Natural killer cell (primary cell): ENCODE results near the gene CREB5. TPM values are rescaled to one million over a fixed set of nuclear protein-coding genes. Genes with fewer than 3 reads are reported as not detected.

Source experiments
- ATAC-seq, 3 donors: fragments of 150-1000 bp in 2 of 3; fragments of 200-7000 bp in 1 of 3; cut with Tn5 transposase; 1 replicate in 1 of 3; 2 replicates in 2 of 3; pipeline ENCODE4 v1.10.0; 2021; ENCODE audit warnings: mild to moderate bottlenecking in 2 of 3, moderate library complexity in 2 of 3
- DNase-seq, 2 donors: peaks; one replicate each; pipeline versions ENCODE4 v3.0.0 to v3.0.0-alpha.2; 2013 to 2021; ENCODE audit warnings: mixed read lengths in 1 of 2
- H3K27ac ChIP-seq: one replicate; pipeline ENCODE4 v1.5.1; 2013; ENCODE audit warnings: mild to moderate bottlenecking, low read length
- H3K27me3 ChIP-seq: one replicate; pipeline ENCODE4 v1.6.1; 2013; ENCODE audit warnings: low read length; ENCODE audit not compliant: control insufficient read depth, insufficient read depth
- H3K36me3 ChIP-seq: one replicate; pipeline ENCODE4 v1.6.1; 2013; ENCODE audit warnings: low read length; ENCODE audit not compliant: control insufficient read depth, insufficient read depth
- H3K4me1 ChIP-seq: one replicate; pipeline ENCODE4 v1.6.1; 2013; ENCODE audit warnings: low read length; ENCODE audit not compliant: control insufficient read depth, insufficient read depth
- H3K4me3 ChIP-seq: one replicate; pipeline ENCODE4 v1.5.1; 2013; ENCODE audit warnings: low read length
- H3K9me3 ChIP-seq: one replicate; pipeline ENCODE4 v1.6.1; 2013; ENCODE audit warnings: low read length; ENCODE audit not compliant: control insufficient read depth, insufficient read depth
- H3K27ac Mint-ChIP-seq, 2 donors: one replicate each; pipeline ENCODE4 v1.8.0; 2022; ENCODE audit warnings: mild to moderate bottlenecking in 2 of 2, mixed read lengths in 2 of 2, moderate library complexity in 1 of 2
- H3K27me3 Mint-ChIP-seq, 2 donors: one replicate each; pipeline ENCODE4 v1.8.0; 2022; ENCODE audit warnings: low read depth in 2 of 2, mixed read lengths in 2 of 2
- H3K36me3 Mint-ChIP-seq: one replicate; pipeline ENCODE4 v1.8.0; 2022; ENCODE audit warnings: mixed read lengths
- H3K4me1 Mint-ChIP-seq, 2 donors: one replicate each; pipeline ENCODE4 v1.8.0; 2022; ENCODE audit warnings: mixed read lengths in 2 of 2
- H3K4me3 Mint-ChIP-seq: one replicate; pipeline ENCODE4 v1.8.0; 2022; ENCODE audit warnings: mild to moderate bottlenecking, moderate library complexity, mixed read lengths
- H3K9me3 Mint-ChIP-seq, 2 donors: one replicate each; pipeline ENCODE4 v1.8.0; 2022; ENCODE audit warnings: mixed read lengths in 2 of 2
- WGBS: methylation state at CpG from one replicate; pipeline ENCODE4 v1.1.7; 2013; ENCODE audit warnings: missing lambda C conversion rate; ENCODE audit not compliant: insufficient coverage; 5-methylcytosine and 5-hydroxymethylcytosine counted together
- intact Hi-C: fragments of 100-400 bp; cut with micrococcal nuclease; formaldehyde crosslinking; loops from one replicate; pipeline ENCODE4 v1.14.2; 2022
- total RNA-seq, 4 donors: library from RNA; stranded (reverse); fragments of 120-200 nt in 1 of 4; gene quantifications; one replicate each; pipeline versions ENCODE4 v1.2.3 to v1.2.4, GENCODE V29; 2013 to 2022
- TF ChIP-seq, protein P1 (sequence below): fragments of 200-600 bp; IDR thresholded peaks from one replicate; pipeline ENCODE4 v1.8.0; 2022; ENCODE audit warnings: antibody characterized with exemption

CREB5 gene
- total RNA-seq, 3 donors from 2014 or later (not counting 1 experiment from before 2014, with no cell fraction given): 0.52 to 7.0 (median 0.89) TPM

GRCh38 chr7:28627263-28627653, 214.9 kb downstream of the CREB5 start:
- no peaks in the 10 kb centered on the region for H3K9me3 ChIP-seq
- peaks cover 3% of the 10 kb centered on the region for H3K27me3 ChIP-seq
- no peak overlapping the region for H3K4me3 ChIP-seq
- no peaks in the 10 kb centered on the region for H3K9me3 Mint-ChIP-seq
- TF ChIP-seq, protein P1, sequence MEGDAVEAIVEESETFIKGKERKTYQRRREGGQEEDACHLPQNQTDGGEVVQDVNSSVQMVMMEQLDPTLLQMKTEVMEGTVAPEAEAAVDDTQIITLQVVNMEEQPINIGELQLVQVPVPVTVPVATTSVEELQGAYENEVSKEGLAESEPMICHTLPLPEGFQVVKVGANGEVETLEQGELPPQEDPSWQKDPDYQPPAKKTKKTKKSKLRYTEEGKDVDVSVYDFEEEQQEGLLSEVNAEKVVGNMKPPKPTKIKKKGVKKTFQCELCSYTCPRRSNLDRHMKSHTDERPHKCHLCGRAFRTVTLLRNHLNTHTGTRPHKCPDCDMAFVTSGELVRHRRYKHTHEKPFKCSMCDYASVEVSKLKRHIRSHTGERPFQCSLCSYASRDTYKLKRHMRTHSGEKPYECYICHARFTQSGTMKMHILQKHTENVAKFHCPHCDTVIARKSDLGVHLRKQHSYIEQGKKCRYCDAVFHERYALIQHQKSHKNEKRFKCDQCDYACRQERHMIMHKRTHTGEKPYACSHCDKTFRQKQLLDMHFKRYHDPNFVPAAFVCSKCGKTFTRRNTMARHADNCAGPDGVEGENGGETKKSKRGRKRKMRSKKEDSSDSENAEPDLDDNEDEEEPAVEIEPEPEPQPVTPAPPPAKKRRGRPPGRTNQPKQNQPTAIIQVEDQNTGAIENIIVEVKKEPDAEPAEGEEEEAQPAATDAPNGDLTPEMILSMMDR: no peak
- no peaks in the 10 kb centered on the region for H3K4me1 Mint-ChIP-seq
- no peaks in the 10 kb centered on the region for H3K36me3 ChIP-seq
- intact Hi-C loops: loop anchor here (5.0 kb wide), 1 partner anchor 330 kb away; no protein-coding TSS in a partner anchor
- 75% methylated on average over 5 of the region's 5 CpGs for WGBS
- H3K27ac Mint-ChIP-seq: no peak overlapping the region
- ATAC-seq (no peak), DNase-seq (no peak)
- H3K27ac ChIP-seq: no peak overlapping the region
- no peaks in the 10 kb centered on the region for H3K4me1 ChIP-seq
- peaks cover 16 to 34% of the 10 kb centered on the region in 2 donors for H3K27me3 Mint-ChIP-seq
- no peaks in the 10 kb centered on the region for H3K36me3 Mint-ChIP-seq
- H3K4me3 Mint-ChIP-seq: no peak overlapping the region

GRCh38 chr7:28627896-28628295, 215.6 kb downstream of the CREB5 start:
- Mint-ChIP-seq H3K36me3 (no peaks in the 10 kb centered on the region), H3K27me3 (peaks cover 21 to 41% of the 10 kb centered on the region in 2 donors), H3K4me3 (no peak overlapping the region), H3K4me1 (no peaks in the 10 kb centered on the region), H3K9me3 (no peaks in the 10 kb centered on the region), H3K27ac (no peak overlapping the region)
- TF ChIP-seq, protein P1: no peak
- Histone ChIP-seq H3K4me1 (no peaks in the 10 kb centered on the region), H3K9me3 (no peaks in the 10 kb centered on the region), H3K27ac (no peak overlapping the region), H3K36me3 (no peaks in the 10 kb centered on the region), H3K4me3 (no peak overlapping the region), H3K27me3 (peaks cover 3% of the 10 kb centered on the region)
- intact Hi-C loops: loop anchor here (5.0 kb wide), 1 partner anchor 331 kb away; no protein-coding TSS in a partner anchor
- ATAC-seq: no peak
- WGBS: 86% methylated on average over 4 of the region's 4 CpGs
- DNase-seq: no peak

DNA sequence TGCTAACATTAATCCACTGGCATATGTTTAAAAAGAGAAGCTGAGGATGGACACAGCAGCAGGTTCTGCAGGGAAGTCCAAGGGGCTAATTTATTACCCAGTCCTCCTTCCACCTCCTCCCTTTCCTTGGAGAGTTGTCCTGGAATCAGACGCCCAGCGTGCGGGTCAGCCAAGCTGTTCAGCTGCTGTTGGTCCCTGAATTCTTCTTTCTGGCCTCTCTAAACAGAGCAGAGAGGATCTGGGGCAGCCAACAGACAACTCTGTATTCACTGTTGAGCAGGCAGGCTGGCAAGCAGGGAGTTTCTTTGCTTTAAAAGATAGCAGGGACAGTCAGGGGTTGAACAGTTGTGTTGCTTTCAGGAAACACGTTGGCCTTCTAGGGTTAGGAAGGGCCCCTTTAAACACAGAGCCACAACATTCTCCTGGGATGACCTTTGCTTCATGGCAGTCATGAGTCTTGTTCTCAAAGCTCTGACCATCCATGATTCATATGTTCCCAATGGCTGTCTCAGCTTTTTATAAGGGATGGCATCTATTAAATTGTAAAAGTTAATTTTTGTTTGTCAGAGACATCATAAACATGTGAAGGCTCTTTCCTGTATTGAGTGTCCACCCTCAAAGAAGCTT, 217.0 kb downstream of the CREB5 start:
- H3K27ac ChIP-seq: no peak overlapping the region
- ATAC-seq: no peak

More for the DNA sequence above, 217.0 kb downstream of the CREB5 start:
- Histone ChIP-seq H3K36me3 (no peaks in the 10 kb centered on the region), H3K4me3 (no peak overlapping the region), H3K4me1 (no peaks in the 10 kb centered on the region), H3K27me3 (peaks cover 3% of the 10 kb centered on the region), H3K9me3 (no peaks in the 10 kb centered on the region)
- no peaks in the 10 kb centered on the region for H3K9me3 Mint-ChIP-seq
- DNase-seq: no peak
- H3K4me1 Mint-ChIP-seq: no peaks in the 10 kb centered on the region
- H3K36me3 Mint-ChIP-seq: no peaks in the 10 kb centered on the region
- no peak overlapping the region for H3K27ac Mint-ChIP-seq
- TF ChIP-seq, protein P1: no peak
- 86% methylated on average over 4 of the region's 4 CpGs for WGBS
- intact Hi-C loops: loop anchor here (5.0 kb wide), 1 partner anchor 332 kb away; no protein-coding TSS in a partner anchor
- H3K27me3 Mint-ChIP-seq: peaks cover 21 to 38% of the 10 kb centered on the region in 2 donors
- H3K4me3 Mint-ChIP-seq: no peak overlapping the region
